HG02642 (cell line): ENCODE data around the gene KCNQ1.

Source experiments
- ATAC-seq: cut with Tn5 transposase; IDR thresholded peaks from one replicate; pipeline ENCODE4 v1.9.1; 2021; ENCODE audit warnings: mild to moderate bottlenecking; ENCODE audit not compliant: unreplicated experiment, poor library complexity

KCNQ1 gene

DNA sequence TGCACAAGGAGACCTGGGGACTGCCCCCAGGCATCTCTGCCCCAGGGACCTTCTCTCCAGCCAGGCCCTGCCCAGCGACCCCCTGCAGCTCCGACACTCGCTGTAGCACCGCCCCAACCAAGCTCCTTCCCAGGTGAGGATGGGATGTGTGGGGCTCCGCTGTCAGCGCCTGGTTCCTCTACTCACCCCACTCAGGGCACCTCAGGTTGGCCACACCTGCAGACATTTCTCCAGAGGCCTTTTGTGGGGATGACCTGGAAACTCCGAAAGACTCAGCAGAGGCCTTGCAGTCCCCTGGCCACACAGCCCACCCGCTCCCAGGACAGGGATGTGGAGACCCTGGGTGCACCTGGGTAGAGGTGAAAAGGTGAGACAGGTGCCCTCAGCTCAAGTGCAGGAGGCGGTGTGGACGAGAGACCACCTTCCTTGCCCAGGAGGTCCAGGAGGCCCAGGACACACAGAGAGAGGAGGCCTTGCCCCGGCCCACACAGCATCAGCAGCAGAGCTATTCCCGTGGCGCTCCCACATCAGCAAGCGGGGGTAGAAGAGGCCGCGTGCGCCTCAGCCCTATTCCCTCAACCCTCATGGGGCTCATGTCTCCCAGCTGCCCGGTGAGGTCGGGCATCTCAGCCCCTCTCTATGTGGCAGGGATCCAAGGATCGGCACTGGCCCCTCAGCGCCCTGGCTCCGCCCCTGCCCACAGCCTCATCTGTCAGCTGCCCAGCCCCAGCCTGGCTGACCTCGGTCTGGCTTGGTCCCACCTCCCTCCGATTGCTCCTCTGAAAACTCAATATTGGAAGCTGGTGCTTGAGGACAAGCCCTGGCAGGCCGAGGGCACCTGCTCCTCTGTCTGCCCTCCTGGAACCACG lies 21.4 kb upstream of the KCNQ1 start:
- ATAC-seq: no peak

DNA sequence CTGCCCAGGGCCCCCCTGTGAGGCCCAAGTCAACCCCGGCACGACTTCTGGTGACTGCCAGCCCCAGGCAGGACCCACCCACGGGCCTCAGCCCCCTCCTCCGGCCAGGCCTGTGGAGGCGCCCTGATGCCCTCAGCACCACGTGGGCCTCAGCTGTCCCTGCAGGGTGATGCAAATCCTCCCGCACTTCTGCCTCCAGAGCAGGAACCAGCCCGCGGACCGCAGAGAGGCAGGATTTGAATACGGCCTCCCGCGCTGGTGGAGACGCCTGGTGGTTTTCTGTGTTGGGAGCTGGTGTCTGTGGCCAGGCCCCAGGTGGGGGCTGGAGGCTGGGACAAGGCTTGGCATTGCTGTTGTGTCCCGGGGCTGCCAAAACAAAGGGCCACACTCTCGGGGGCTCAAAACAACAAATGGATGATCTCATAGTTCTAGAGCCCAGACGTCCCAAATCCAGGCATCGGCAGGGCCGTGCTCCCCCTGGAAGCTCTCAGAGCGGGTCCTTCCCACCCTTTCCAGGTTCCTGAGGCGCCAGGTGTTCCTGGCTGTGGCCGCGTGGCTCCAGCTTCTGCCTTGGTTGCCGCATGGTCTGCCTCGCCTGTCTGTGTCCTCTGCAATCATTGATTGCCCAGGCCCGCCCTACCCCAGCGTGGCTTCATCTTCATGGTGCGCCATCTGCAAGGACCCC lies 19.9 kb upstream of the KCNQ1 start:
- ATAC-seq: no peak

DNA sequence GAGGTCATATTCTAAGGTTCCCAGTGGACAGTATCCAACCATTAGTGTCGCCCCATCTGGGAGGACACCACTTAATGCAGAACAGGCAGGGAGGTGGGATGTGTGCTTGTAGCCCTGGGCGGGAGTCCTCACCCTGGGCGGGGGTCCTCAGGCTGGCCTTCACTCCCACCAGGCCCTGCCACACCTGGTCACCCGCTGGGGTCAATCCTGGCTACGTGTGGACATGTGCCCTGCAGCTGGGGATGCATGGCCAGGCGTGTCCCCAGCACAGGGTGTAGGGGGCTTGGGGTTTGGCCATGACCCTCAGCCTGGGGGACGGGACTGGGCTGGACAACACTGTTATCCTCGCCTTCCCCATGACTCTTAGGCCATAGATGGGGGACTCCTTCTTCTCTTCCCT lies 19.3 kb upstream of the KCNQ1 start:
- ATAC-seq: no peak

DNA sequence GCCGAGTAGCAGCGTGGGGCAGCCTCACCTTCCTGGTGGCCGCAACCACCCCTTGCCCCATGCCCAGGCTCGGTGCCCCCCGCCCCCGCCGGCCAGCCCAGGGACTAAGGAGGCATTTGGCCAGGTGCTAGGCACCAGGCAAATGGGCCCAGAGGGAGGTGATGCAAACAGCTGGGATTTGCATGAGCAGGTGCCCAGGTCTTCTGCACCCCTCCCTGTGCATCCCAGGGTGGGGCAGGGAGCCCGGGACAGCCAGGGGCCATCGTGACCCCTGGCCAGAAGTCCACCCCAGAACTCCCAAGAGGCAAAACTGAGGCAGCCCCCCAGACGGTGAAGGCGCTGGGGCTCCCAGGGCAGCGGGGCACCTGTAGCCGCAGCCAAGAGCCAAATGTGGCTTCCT lies 18.6 kb upstream of the KCNQ1 start:
- no peak for ATAC-seq

DNA sequence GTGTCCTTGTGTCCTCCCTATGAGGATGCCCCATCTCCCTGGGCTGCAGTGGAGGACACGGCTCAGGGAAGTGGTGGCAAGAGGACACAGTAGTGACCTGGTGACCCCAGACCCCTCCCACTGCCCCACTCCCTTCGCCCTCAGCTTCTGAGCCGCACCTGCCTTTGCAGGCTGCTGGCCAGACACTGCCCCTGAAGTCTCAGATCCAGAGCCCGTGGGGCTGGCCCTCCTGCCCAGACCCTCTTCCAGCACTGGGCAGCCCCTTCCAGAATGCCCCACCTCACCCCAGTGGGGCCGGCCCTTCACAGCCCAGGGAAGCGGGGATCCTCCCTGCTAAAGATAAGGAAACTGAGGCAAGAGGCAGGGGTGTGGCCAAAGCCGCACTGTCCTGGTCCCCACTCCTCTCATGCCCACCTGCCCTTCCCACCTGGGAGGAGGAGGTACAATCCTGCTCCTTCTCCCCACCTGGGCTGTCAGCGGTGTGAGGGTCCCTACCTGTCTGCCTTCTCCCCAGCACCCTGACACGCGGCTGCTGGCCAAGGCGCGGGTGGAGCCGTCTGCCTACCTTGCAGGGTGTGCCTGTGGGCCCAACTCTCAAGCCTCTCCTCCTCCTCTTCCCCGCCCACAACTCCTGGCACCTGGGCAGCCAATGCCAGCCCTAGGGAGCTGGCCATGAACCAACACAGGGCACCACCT lies 17.8 kb upstream of the KCNQ1 start:
- no peak for ATAC-seq

DNA sequence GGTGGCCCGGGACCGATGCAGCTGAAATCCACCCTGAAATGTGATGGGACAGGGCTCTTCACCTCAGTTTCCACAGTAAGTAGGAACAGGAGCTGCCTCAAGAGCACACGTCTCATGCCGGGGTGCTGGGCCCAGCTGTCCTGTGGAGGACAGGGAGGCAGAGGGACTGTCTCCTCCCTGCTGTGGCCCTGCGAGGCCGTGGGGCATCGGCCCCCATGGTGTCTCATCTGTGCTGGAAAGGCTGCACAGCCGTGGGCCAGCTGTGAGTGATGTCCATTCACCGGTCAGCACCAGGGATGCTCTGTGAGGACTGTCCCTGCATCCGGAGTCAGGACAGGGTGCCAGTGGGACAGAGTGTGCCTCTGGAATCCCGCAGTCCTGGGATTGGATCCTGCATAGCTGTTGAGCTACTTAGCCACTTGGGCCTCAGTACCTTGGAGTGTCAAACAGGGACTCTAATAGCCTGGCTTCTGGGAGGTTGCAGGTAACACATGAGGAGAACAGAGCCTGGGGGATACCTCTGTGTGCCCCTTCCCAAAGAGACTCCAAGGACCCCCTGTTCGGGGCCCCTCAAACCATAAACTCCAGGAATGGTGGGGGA lies 17.0 kb upstream of the KCNQ1 start:
- ATAC-seq: no peak

DNA sequence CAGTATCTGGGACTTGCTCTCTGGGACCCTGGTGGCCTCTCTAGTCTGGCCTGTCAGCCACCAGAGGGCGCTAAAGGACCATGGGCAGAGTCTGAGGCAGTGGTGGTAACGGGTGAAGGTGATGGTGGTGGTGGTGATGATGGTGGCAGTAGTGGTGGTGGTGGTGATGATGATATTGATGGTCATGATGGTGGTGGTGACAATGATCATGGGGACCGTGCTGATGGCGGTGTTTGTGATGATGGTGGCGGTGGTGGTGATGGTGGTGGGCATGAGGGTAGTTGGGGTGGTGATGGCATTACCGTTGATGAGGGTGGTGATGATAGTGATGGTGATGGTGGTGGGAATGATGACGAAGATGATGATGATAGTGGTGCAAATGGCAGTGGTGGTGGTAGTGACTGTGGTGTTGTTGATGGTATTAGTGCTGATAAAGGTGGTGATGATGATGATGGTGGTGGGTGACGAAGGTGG lies 16.4 kb upstream of the KCNQ1 start:
- ATAC-seq: no peak

DNA sequence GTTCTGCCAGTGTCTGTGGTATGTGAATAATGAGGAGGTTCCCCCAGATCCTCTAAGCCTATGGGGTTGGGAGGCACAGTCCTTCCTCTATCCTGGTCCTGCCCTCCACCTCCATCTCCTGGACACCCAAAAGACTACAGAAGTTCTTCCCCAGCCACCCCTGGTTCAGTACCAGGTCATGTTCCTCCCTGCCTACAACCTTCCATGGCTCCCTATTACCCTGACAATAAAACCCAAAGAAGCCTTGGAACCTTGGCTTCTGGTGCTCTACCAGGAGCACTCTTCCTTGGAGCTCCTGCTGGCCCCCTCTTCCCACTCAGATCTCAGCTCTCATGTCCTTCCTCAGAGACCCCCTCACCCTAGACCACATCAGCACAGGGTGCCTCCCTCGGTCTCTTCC lies 13.4 kb upstream of the KCNQ1 start:
- ATAC-seq: no peak

DNA sequence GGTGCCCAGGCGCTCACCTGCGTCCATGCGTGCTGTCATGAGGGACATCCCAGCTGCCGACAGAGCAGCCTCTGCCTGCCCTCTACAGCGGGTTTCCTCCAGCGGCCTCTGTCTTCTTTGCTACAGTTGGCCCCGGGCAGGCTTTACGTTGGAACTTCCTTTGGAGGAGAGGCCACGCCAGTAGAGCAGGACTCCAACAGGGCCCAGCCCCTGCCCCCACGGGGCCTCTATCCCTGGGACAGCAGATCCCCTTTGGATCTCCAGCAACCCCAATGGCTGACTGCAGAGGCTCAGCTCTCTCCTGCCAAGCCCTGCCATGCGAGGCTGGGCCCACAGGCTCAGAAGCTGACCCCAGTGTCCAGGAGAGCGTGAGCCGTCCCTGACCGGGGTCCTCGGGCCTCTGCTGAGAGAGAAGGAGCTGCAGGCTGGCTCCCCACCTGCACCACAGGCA lies 12.6 kb upstream of the KCNQ1 start:
- no peak for ATAC-seq

DNA sequence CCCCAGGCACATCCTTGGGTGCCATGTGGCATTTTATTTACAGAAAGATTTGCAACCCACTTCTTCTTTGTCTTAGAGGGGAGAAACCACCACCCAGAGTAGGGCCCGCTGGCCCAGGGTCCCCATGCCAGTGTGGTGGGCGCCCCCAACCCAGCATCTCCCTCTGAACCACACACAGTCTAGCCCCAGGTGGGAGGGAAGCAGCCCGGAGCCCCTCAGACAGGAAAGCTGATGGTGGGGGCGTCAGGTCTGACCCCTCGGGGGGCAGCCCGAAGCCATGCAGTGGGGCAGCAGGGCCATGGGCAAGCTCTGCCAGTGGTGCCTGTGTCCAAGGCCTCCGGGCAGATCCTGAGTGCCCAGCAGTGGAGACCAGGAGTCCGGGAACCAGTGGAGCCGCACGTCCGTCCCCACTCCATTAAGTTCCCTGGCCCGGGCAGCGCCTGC lies 12.2 kb upstream of the KCNQ1 start:
- no peak for ATAC-seq

DNA sequence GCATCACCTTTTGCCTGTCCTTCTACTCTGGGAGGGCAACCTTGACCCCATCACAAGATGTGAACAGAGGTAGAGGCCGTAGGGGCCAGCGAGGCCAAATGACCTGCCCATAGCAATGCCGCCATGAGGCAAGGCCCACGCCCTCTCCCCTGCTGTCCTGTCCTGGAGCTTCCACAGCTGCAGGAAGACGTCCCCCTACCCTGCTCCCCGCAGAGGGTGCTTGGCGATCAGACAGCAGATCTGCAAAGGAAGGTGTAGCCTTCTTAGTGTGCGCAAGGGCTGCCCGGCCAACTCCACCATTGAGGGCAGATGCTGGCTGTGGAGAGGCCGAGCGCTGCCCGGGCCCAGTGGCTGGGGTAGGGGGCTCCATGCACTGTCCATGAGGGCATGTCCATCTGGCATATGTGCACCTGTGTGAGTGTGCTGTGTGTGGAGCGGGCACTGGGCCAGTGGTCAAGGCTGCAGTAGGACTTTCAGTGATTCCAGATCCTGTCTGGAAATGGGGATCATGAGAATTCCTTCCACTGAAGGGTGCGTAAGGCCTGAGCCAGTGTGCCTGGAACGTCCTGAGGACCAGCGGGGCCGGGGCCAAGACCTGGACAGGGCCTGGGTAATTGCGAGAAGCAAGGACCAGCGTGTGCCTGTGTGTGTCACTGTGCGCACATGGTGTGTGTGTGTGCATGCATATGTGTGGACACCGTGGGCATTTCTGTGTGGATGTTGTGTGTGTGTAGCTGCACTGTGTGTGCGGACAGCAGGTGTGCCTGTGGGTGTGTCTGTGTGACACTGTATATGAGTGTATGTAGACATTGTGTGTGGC lies 11.5 kb upstream of the KCNQ1 start:
- ATAC-seq: no peak

DNA sequence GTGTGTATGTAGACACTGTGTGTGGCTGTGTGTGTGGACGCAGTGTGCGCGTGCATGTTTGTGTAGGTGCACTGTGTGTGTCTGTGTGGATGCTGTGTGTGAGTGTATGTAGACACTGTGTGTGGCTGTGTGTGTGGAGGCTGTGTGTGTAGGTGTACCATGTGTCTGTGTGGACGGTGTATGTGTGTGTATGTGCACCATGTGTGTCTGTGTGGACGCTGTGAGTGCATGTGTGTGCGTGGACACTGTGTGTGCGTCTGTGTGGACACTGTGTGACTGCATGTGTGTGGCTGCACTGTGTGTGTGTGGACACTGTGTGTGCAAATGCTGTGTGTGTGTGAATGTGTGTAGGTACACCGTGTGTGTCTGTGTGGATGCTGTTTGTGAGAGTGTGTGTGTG lies 10.8 kb upstream of the KCNQ1 start:
- ATAC-seq: no peak

DNA sequence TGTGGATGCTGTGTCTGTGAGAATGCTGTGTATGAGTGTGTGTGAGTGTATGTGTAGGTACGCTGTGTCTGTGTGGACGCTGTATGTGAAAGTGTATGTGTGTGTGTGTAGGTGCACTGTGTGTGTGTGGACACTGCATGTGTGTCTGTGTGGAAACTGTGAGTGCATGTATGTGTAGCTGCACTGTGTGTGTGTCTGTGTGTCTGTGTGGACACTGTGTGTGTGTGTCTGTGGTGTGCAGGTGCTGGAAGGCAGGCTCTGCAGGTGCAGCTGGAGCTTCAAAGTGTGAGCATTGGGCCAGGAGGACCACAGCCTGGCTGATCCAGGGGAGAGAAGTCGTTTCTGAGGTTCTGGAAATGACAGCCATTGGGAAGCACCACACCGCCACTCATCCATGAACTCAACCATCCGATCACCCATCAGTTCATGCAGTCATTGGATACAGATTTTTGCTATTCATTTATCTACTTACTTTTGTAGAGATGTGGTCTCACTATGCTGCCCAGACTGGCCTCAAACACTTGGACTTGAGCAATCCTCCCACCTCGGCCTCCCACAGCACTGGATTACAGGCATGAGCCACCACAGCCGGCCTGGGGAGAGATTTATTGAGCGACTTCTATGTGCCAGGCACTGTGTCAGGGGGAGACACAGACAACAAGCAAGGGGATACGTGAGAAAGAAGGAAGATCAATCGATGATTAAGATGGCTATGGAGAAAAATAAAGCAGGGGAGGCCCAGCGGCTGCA lies 10.1 kb upstream of the KCNQ1 start:
- no peak for ATAC-seq

DNA sequence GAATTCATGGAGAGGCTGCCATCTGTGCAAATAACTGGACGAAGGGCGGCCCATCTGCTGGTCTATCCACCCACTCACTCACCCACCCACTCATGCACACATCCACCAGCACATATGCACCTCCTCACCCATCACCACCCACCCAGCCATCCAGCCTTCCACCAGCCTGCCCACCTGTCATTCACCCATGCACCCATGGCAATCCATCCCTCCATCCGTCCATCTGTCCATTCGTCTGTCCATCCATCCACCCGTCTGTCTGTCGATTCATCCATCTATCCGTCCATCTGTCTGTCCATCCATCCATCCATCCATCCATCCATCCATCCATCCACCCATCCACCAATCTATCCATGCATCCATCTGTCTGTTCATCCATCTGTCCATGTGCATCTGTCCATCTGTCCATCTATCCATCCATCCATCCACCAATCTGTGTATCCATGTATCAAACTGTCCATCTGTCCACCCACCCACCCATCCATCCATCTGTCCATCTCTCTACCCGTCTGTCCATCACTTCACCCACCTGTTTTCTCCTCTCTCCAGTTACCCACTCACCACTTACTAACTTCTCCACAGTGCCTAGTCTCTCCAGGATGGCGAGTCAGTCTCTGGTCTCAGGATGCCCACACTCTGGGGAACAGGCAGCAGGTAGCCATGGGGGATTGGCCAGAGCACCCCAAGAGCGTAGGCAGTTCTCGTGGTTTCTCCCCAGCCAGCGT lies 9.4 kb upstream of the KCNQ1 start:
- ATAC-seq: no peak

DNA sequence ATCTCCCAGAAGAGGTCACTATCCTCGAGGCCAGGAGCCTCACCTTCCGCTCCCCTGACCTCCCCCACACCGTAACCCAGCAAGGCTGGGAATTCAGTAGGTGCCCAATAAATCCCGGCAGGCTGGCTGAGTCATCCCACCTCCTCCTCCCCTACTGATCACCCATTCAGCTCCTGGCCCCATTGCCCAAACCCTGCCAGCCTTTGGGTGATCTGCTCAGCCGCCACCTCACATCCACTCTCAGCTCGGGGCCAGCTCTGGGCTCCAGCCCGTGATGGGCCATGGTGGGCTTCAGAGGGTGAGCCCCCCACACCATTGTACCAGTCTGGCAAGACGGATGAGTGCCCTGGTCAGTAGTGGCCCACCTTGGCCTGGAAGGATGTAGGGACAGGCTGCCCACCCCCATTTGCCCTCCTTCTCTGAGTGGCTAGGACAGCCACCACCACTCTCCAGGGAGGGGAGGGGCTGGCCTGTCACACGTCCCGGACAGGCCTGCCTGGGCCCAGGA lies 8.7 kb upstream of the KCNQ1 start:
- ATAC-seq: no peak

DNA sequence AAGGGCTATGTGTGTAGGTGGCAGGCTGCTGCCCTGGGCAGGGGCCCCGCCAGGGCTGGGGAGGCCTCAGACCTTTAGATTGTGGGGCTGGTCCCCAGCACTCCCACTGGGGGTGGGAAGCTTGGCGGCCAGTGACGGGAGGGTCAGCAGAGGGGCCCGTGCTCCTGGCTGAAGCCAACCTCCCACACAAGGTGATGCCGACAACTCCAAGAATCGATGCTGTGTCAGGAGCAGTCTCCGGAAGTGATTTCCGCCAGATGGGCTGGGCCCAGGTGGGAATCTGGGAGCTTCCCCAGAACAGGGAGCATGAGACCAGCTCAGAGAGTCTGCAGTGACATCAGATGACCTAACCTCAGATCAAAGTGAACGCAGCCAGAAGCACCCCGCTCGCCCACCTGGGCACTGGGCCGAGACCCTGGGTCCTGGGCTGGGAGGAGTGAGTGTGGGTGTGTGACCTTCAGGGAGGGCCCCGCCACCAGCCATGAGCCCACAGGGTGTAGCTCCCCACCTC lies 8.2 kb upstream of the KCNQ1 start:
- ATAC-seq: no peak

DNA sequence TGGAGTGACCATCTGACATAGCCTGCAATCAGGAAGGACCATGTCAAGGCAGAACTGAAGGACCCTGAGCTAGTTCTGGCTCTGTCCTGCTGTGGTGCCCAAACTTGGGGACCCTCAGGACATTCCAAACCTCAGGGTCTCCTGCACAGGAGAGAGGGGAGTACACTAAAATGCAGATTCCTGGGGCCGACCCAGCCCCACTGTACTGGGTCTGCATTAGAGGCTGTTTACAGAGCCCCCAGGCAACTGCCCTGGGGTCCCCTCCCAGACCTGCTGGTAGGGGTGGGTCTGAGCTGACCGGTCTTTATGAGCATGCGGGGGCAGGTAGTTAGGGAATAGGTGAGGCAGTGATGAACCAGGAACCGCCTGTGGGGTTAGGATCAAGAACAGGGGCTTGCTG lies 7.3 kb upstream of the KCNQ1 start:
- no peak for ATAC-seq

DNA sequence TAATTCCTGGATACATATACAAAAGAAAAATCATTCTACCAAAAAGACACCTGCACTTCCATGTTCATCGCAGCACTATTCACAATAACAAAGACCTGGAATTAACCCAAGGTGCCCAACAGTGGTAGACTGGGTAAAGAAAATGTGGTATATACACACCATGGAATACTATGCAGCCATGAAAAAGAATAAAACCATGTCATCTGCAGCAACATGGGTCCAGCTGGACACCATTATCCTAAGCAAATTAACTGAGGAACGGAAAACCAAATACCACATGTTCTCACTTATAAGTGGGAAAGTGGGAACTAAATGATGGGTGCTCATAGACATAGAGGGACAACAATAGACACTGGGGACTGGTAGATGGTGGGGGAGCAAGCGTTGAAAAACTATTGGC lies 5.0 kb upstream of the KCNQ1 start:
- ATAC-seq: no peak
